HepG2 (cell line): Measurements from ENCODE around the gene SEMA3F. TPM values are rescaled to one million over a fixed set of nuclear protein-coding genes. Genes with fewer than 3 reads are reported as not detected.
A peak's percentile ranks its signal among the peaks of the same experiment; 100 is the strongest.

Experiments used
- CAMTA2 ChIP-seq: sonication (generic); formaldehyde crosslinking; IDR thresholded peaks from 2 replicates; pipeline ENCODE4 v1.4.0; 2020; ENCODE audit warnings: mild to moderate bottlenecking, missing genetic modification reagents, borderline replicate concordance
- CHCHD3 ChIP-seq: sonication (generic); formaldehyde crosslinking; IDR thresholded peaks from 2 replicates; pipeline ENCODE4 v1.8.0; 2022; ENCODE audit warnings: mild to moderate bottlenecking, missing genetic modification reagents, moderate library complexity
- CTCF ChIP-seq: sonication (generic); formaldehyde crosslinking; IDR thresholded peaks from 2 replicates; pipeline ENCODE4 v1.5.0; 2020; ENCODE audit warnings: mild to moderate bottlenecking, missing genetic modification reagents, moderate library complexity
- DR1 ChIP-seq: sonication (generic); formaldehyde crosslinking; IDR thresholded peaks from 2 replicates; pipeline ENCODE4 v1.8.0; 2021; ENCODE audit warnings: mild to moderate bottlenecking, missing genetic modification reagents, inconsistent platforms
- GLI4 ChIP-seq: sonication (generic); formaldehyde crosslinking; IDR thresholded peaks from 2 replicates; pipeline ENCODE4 v1.5.1; 2020; ENCODE audit warnings: missing genetic modification reagents, mild to moderate bottlenecking, moderate library complexity, borderline replicate concordance
- GPBP1L1 ChIP-seq: sonication (generic); formaldehyde crosslinking; IDR thresholded peaks from 2 replicates; pipeline ENCODE4 v1.5.0; 2020; ENCODE audit warnings: mild to moderate bottlenecking, missing genetic modification reagents
- NRL ChIP-seq: sonication (generic); formaldehyde crosslinking; IDR thresholded peaks from 2 replicates; pipeline ENCODE4 v1.5.0; 2020; ENCODE audit warnings: missing genetic modification reagents, mild to moderate bottlenecking, moderate library complexity, borderline replicate concordance
- POLR2AphosphoS5 ChIP-seq: IDR thresholded peaks from 2 replicates; pipeline ENCODE4 v1.6.1; 2012; ENCODE audit warnings: low read depth, low read length
- SATB2 ChIP-seq: sonication (generic); formaldehyde crosslinking; IDR thresholded peaks from 2 replicates; pipeline ENCODE4 v1.5.0; 2020; ENCODE audit warnings: missing genetic modification reagents
- SIN3A ChIP-seq: IDR thresholded peaks from 2 replicates; pipeline ENCODE4 v1.6.1; 2011; ENCODE audit warnings: low read depth, mild to moderate bottlenecking, control low read depth, low read length, borderline replicate concordance
- SIX4 ChIP-seq: sonication (generic); formaldehyde crosslinking; IDR thresholded peaks from 2 replicates; pipeline ENCODE4 v1.4.0; 2020; ENCODE audit warnings: missing genetic modification reagents
- SMC3 ChIP-seq: IDR thresholded peaks from 2 replicates; pipeline ENCODE4 v1.6.1; 2011; ENCODE audit warnings: low read length, improper control_type of control experiment
- XRCC5 ChIP-seq: fragments of 200-400 bp; formaldehyde crosslinking; optimal IDR thresholded peaks from 2 replicates; pipeline ENCODE3; 2017; ENCODE audit warnings: mild to moderate bottlenecking, low read length
- ZBTB7A ChIP-seq: sonication (generic); formaldehyde crosslinking; IDR thresholded peaks from 2 replicates; pipeline ENCODE4 v1.8.0; 2022; ENCODE audit warnings: mild to moderate bottlenecking, missing genetic modification reagents
- ZNF280D ChIP-seq: sonication (generic); formaldehyde crosslinking; IDR thresholded peaks from 2 replicates; pipeline ENCODE4 v1.5.1; 2020; ENCODE audit warnings: mild to moderate bottlenecking, missing genetic modification reagents
- ZNF414 ChIP-seq: sonication (generic); formaldehyde crosslinking; IDR thresholded peaks from 2 replicates; pipeline ENCODE4 v1.5.0; 2020; ENCODE audit warnings: missing genetic modification reagents
- ZNF546 ChIP-seq: sonication (generic); formaldehyde crosslinking; conservative IDR thresholded peaks from 2 replicates; pipeline ENCODE4 v1.8.1; 2023; ENCODE audit warnings: mild to moderate bottlenecking, missing genetic modification reagents
- ZNF562 ChIP-seq: sonication (generic); formaldehyde crosslinking; IDR thresholded peaks from 2 replicates; pipeline ENCODE4 v1.8.0; 2022; ENCODE audit warnings: missing genetic modification reagents, borderline replicate concordance
- ZNF776 ChIP-seq: sonication (generic); formaldehyde crosslinking; IDR thresholded peaks from 2 replicates; pipeline ENCODE4 v1.4.0; 2020; ENCODE audit warnings: mild to moderate bottlenecking, missing genetic modification reagents
- ZSCAN20 ChIP-seq: sonication (generic); formaldehyde crosslinking; IDR thresholded peaks from 2 replicates; pipeline ENCODE4 v1.4.0; 2020; ENCODE audit warnings: missing genetic modification reagents, mild to moderate bottlenecking, borderline replicate concordance
- polyA plus RNA-seq, 8 experiments: library from polyadenylated mRNA; depleted of rRNA in 3 of 8; stranded (reverse) in 7 of 8; unstranded in 1 of 8; fragments of >200 nt; fragmentation: Illumina TruSeq in 4 of 8; extraction: Trizol in 4 of 8; gene quantifications; 2 replicates each; pipeline versions ENCODE4 v1.2.1 to v1.2.3, GENCODE V29; 2011 to 2016; ENCODE audit warnings: low read depth in 4 of 8, missing spikeins in 1 of 8, mixed read lengths in 1 of 8; ENCODE audit not compliant: insufficient read depth in 1 of 8
- total RNA-seq, 5 experiments: library from RNA; depleted of rRNA; stranded (reverse); fragments of >200 nt; fragmentation: Illumina TruSeq; extraction: Trizol; gene quantifications; 2 replicates each; pipeline ENCODE4 v1.2.3, GENCODE V29; 2016; ENCODE audit warnings: low read depth in 1 of 5

Gene SEMA3F
- total and polyA plus RNA-seq, 2 of the 13 experiments (the other 11 are each of a cell fraction or from before 2014, with no cell fraction given) = 7.6 to 17.2 TPM

GRCh38 chr3:50208677-50209344 is 53.7 kb downstream of the SEMA3F start (continued):
- no peak for TF ChIP-seq ZSCAN20
- TF ChIP-seq NRL (CRISPR knock-in tag) = no peak
- no peak for TF ChIP-seq ZNF546 (CRISPR knock-in tag)
- TF ChIP-seq GLI4 = no peak
- TF ChIP-seq SATB2 (CRISPR knock-in tag) = 0 out of 2 replicates have a peak, but pooled peaks have one; percentile 60
- peak; percentile 91 for TF ChIP-seq ZNF280D (CRISPR knock-in tag)
- TF ChIP-seq ZBTB7A (CRISPR knock-in tag) = peak; percentile 100
- no peak for TF ChIP-seq ZNF562 (CRISPR knock-in tag)
- TF ChIP-seq GPBP1L1 (CRISPR knock-in tag) = no peak
- TF ChIP-seq XRCC5 = no peak
- TF ChIP-seq CAMTA2 = peak; percentile 80; the same call in 1 of the 2 replicates
- peak; percentile 71 for TF ChIP-seq POLR2AphosphoS5
- TF ChIP-seq SMC3 = no peak
- peak; percentile 33; the same call in 1 of the 2 replicates for TF ChIP-seq CTCF (CRISPR knock-in tag)
- no peak for TF ChIP-seq ZNF776 (CRISPR knock-in tag)
- no peak for TF ChIP-seq SIN3A
- TF ChIP-seq SIX4 = no peak
- TF ChIP-seq CHCHD3 (CRISPR knock-in tag) = no peak
- TF ChIP-seq ZNF414 (CRISPR knock-in tag) = peak; percentile 80; the same call in 1 of the 2 replicates
- TF ChIP-seq DR1 (CRISPR knock-in tag) = peak; percentile 38; the same call in 1 of the 2 replicates
